B cell (primary cell): ENCODE results near the gene CPLX1.

Experiments used
- EZH2 ChIP-seq: IDR thresholded peaks from 2 replicates; pipeline ENCODE4 v1.6.1; 2012; ENCODE audit warnings: borderline replicate concordance, low read depth, mild to moderate bottlenecking, moderate library complexity, low read length; ENCODE audit not compliant: insufficient read depth, poor library complexity, severe bottlenecking
- TF ChIP-seq, protein P1 (sequence below): fragments of 200-600 bp; IDR thresholded peaks from one replicate; pipeline ENCODE4 v1.8.0; 2022; ENCODE audit warnings: antibody characterized with exemption, mild to moderate bottlenecking

DNA sequence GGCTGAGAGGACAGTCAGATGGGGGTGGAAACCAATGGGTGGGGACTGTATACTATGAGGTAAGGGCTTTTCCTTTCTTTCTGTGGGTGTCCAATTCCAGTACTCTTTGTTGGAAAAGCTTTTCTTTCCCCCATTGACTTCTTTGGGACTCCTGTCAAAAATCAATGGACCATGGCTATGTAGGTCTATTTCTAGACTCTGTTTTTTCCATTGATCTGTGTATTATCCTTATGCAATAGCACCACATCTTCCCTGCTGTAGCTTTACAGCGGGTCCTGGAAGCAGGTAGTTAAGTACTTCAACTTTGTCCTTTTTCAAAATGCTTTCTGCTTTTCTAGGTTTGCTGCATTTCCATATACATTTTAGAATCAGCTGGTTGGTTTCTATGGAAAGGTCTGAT, 11.8 kb upstream of the CPLX1 start:
- TF ChIP-seq, protein P1, sequence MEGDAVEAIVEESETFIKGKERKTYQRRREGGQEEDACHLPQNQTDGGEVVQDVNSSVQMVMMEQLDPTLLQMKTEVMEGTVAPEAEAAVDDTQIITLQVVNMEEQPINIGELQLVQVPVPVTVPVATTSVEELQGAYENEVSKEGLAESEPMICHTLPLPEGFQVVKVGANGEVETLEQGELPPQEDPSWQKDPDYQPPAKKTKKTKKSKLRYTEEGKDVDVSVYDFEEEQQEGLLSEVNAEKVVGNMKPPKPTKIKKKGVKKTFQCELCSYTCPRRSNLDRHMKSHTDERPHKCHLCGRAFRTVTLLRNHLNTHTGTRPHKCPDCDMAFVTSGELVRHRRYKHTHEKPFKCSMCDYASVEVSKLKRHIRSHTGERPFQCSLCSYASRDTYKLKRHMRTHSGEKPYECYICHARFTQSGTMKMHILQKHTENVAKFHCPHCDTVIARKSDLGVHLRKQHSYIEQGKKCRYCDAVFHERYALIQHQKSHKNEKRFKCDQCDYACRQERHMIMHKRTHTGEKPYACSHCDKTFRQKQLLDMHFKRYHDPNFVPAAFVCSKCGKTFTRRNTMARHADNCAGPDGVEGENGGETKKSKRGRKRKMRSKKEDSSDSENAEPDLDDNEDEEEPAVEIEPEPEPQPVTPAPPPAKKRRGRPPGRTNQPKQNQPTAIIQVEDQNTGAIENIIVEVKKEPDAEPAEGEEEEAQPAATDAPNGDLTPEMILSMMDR = no peak
- TF ChIP-seq EZH2 = no peak
